D721Med (cell line): ENCODE results near the gene COBL.
A peak's percentile ranks its signal among the peaks of the same experiment; 100 is the strongest.

Source experiments
- DNase-seq: peaks from one replicate; pipeline ENCODE4 v3.0.0; 2011; ENCODE audit warnings: low spot score; ENCODE audit not compliant: insufficient read length
- FAIRE-seq: peaks from 2 replicates; lab custom pipeline; 2011; peaks lifted over from hg19 to GRCh38; lab: Jason Lieb, UNC
- CTCF ChIP-seq: IDR thresholded peaks from 2 replicates; pipeline ENCODE4 v1.5.1; 2012; ENCODE audit warnings: mild to moderate bottlenecking, control low read depth; ENCODE audit not compliant: insufficient read depth; ENCODE audit errors: missing control alignments

The COBL gene

GRCh38 chr7:50988465-50988864, 328.1 kb downstream of the COBL start:
- DNase-seq: no peak
- FAIRE-seq: no peak
- TF ChIP-seq CTCF: no peak

GRCh38 chr7:50985096-50985495, 331.5 kb downstream of the COBL start:
- no peak for TF ChIP-seq CTCF
- FAIRE-seq: no peak
- no peak for DNase-seq

GRCh38 chr7:50983850-50984249, 332.8 kb downstream of the COBL start:
- TF ChIP-seq CTCF: no peak
- FAIRE-seq (no peak), DNase-seq (no peak)

GRCh38 chr7:50982626-50983025, 334.0 kb downstream of the COBL start:
- FAIRE-seq (no peak), DNase-seq (no peak)
- TF ChIP-seq CTCF: no peak

- no peak for TF ChIP-seq CTCF
- no peak for DNase-seq
- no peak for FAIRE-seq
These were observed 334.9 kb downstream of the COBL start for GRCh38 chr7:50981743-50982142.

- FAIRE-seq (peak; percentile 55), DNase-seq (no peak)
- TF ChIP-seq CTCF: no peak
These were observed 336.2 kb downstream of the COBL start for GRCh38 chr7:50980411-50980810.

GRCh38 chr7:50978633-50979215, 337.9 kb downstream of the COBL start:
- no peak for FAIRE-seq
- DNase-seq: no peak
- TF ChIP-seq CTCF: no peak
